ENCODE data around the gene EEFSEC. TPM values are rescaled to one million over a fixed set of nuclear protein-coding genes. Genes with fewer than 3 reads are reported as not detected.

Gene EEFSEC
- total RNA-seq, 1 experiment from 2014 or later = 37.7 TPM

- no peak overlapping the region for H3K4me3 Mint-ChIP-seq (ENCODE audit: low read depth, unreplicated experiment)
- no peaks in the 10 kb centered on the region for H3K9me3 Mint-ChIP-seq (ENCODE audit: low read depth, unreplicated experiment)
- TF ChIP-seq CTCF (IDR thresholded peaks at IDR 0.05; ENCODE audit: unreplicated experiment) = no peak
- H3K27me3 Mint-ChIP-seq (ENCODE audit: unreplicated experiment) = no peaks in the 10 kb centered on the region
- intact Hi-C loops (cut with micrococcal nuclease; ENCODE audit: unreplicated experiment) = no loop called here
- no peaks in the 10 kb centered on the region for H3K4me1 Mint-ChIP-seq (ENCODE audit: low read depth, unreplicated experiment)
- no peak for DNase-seq
- no peaks in the 10 kb centered on the region for H3K36me3 Mint-ChIP-seq (ENCODE audit: insufficient read depth, unreplicated experiment)
- no peak overlapping the region for H3K27ac Mint-ChIP-seq (ENCODE audit: unreplicated experiment)
- CTCF ChIA-PET = no interaction called here
- BruUV-seq (replicated peaks) = no TSS peak
Observed at GRCh38 chr3:128273841-128274573, 120.7 kb downstream of the EEFSEC start.

GRCh38 chr3:128274837-128275236, 121.6 kb downstream of the EEFSEC start:
- no peaks in the 10 kb centered on the region for H3K4me1 Mint-ChIP-seq (ENCODE audit: low read depth, unreplicated experiment)
- DNase-seq = peak; percentile 30

GRCh38 chr3:128275316-128276145, 122.2 kb downstream of the EEFSEC start:
- CTCF ChIA-PET = interaction anchor here (0.8 kb wide), 1 partner anchor 53 kb away, joined by 3 read pairs; no protein-coding TSS in a partner anchor

More at GRCh38 chr3:128274837-128275236, 121.6 kb downstream of the EEFSEC start:
- intact Hi-C loops (cut with micrococcal nuclease; ENCODE audit: unreplicated experiment) = no loop called here
- Mint-ChIP-seq H3K36me3 (ENCODE audit: insufficient read depth, unreplicated experiment) (no peaks in the 10 kb centered on the region), H3K4me3 (ENCODE audit: low read depth, unreplicated experiment) (no peak overlapping the region), H3K27me3 (ENCODE audit: unreplicated experiment) (no peaks in the 10 kb centered on the region), H3K27ac (ENCODE audit: unreplicated experiment) (no peak overlapping the region), H3K9me3 (ENCODE audit: low read depth, unreplicated experiment) (no peaks in the 10 kb centered on the region)
- CTCF ChIA-PET = interaction anchor here (0.8 kb wide), 1 partner anchor 54 kb away, joined by 3 read pairs; no protein-coding TSS in a partner anchor
- no peak for TF ChIP-seq CTCF (IDR thresholded peaks at IDR 0.05; ENCODE audit: unreplicated experiment)
- BruUV-seq (replicated peaks) = no TSS peak

DNA sequence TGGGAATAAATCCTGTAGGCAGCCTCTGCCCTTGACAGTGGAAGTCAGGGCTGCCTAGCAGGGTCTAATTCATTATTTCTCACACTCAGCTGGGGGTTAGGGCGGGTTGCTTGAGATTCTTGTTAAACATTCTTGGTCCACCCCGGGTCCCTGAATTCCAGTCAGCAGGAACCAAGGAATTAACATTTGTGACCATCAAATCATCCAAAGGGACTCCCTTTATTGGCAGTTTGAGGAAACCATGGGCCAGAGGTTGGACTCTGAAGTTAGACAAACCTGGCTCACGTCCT, 122.8 kb downstream of the EEFSEC start:
- CTCF ChIA-PET = no interaction called here
- intact Hi-C loops (cut with micrococcal nuclease; ENCODE audit: unreplicated experiment) = no loop called here
- H3K4me3 Mint-ChIP-seq (ENCODE audit: low read depth, unreplicated experiment) = no peak overlapping the region
- H3K4me1 Mint-ChIP-seq (ENCODE audit: low read depth, unreplicated experiment) = no peaks in the 10 kb centered on the region
- no TSS peak for BruUV-seq (replicated peaks)
- no peaks in the 10 kb centered on the region for H3K27me3 Mint-ChIP-seq (ENCODE audit: unreplicated experiment)
- TF ChIP-seq CTCF (IDR thresholded peaks at IDR 0.05; ENCODE audit: unreplicated experiment) = no peak
- no peak for DNase-seq
- no peaks in the 10 kb centered on the region for H3K36me3 Mint-ChIP-seq (ENCODE audit: insufficient read depth, unreplicated experiment)
- no peaks in the 10 kb centered on the region for H3K9me3 Mint-ChIP-seq (ENCODE audit: low read depth, unreplicated experiment)
- H3K27ac Mint-ChIP-seq (ENCODE audit: unreplicated experiment) = no peak overlapping the region

More at GRCh38 chr3:128275316-128276145, 122.2 kb downstream of the EEFSEC start:
- Mint-ChIP-seq H3K36me3 (ENCODE audit: insufficient read depth, unreplicated experiment) (no peaks in the 10 kb centered on the region), H3K4me3 (ENCODE audit: low read depth, unreplicated experiment) (no peak overlapping the region), H3K27me3 (ENCODE audit: unreplicated experiment) (no peaks in the 10 kb centered on the region), H3K4me1 (ENCODE audit: low read depth, unreplicated experiment) (no peaks in the 10 kb centered on the region), H3K27ac (ENCODE audit: unreplicated experiment) (no peak overlapping the region), H3K9me3 (ENCODE audit: low read depth, unreplicated experiment) (no peaks in the 10 kb centered on the region)
- TF ChIP-seq CTCF (IDR thresholded peaks at IDR 0.05; ENCODE audit: unreplicated experiment) = no peak
- no peak for DNase-seq
- BruUV-seq (replicated peaks) = no TSS peak
- intact Hi-C loops (cut with micrococcal nuclease; ENCODE audit: unreplicated experiment) = no loop called here

Measured in Calu3 (cell line).